HepG2 (cell line): ENCODE measurements around the gene TUBA4B. TPM values are rescaled to one million over a fixed set of nuclear protein-coding genes. Genes with fewer than 3 reads are reported as not detected.

Experiments used
- BCL6 ChIP-seq: IDR thresholded peaks from 2 replicates; pipeline ENCODE4 v1.6.1; 2016; ENCODE audit warnings: missing genetic modification reagents, missing compliant biosample characterization
- CHD2 ChIP-seq: IDR thresholded peaks from 2 replicates; pipeline ENCODE4 v1.6.1; 2011; ENCODE audit warnings: low read depth, low read length, improper control_type of control experiment
- HOXA9 ChIP-seq: sonication (generic); formaldehyde crosslinking; IDR thresholded peaks from 2 replicates; pipeline ENCODE4 v1.8.1; 2022; ENCODE audit warnings: missing genetic modification reagents, mild to moderate bottlenecking, moderate library complexity, borderline replicate concordance
- NAIF1 ChIP-seq: sonication (generic); formaldehyde crosslinking; IDR thresholded peaks from 2 replicates; pipeline ENCODE4 v1.5.0; 2020; ENCODE audit warnings: mild to moderate bottlenecking, missing genetic modification reagents, borderline replicate concordance
- NCOA1 ChIP-seq: sonication (generic); formaldehyde crosslinking; IDR thresholded peaks from 2 replicates; pipeline ENCODE4 v1.9.0; 2021; ENCODE audit warnings: missing genetic modification reagents
- NCOA5 ChIP-seq: sonication (generic); formaldehyde crosslinking; IDR thresholded peaks from 2 replicates; pipeline ENCODE4 v1.4.0; 2020; ENCODE audit warnings: missing genetic modification reagents
- PHB2 ChIP-seq: fragments of 450-650 bp; IDR thresholded peaks from 2 replicates; pipeline ENCODE4 v1.6.1; 2018; ENCODE audit not compliant: partially characterized antibody
- POLR2AphosphoS5 ChIP-seq: IDR thresholded peaks from 2 replicates; pipeline ENCODE4 v1.6.1; 2012; ENCODE audit warnings: low read depth, low read length
- SETDB1 ChIP-seq: sonication (generic); formaldehyde crosslinking; IDR thresholded peaks from 2 replicates; pipeline ENCODE4 v1.5.1; 2020; ENCODE audit warnings: missing genetic modification reagents, mild to moderate bottlenecking, borderline replicate concordance
- YEATS4 ChIP-seq: sonication (generic); formaldehyde crosslinking; IDR thresholded peaks from 2 replicates; pipeline ENCODE4 v1.4.0; 2020; ENCODE audit warnings: missing genetic modification reagents, borderline replicate concordance
- ZC3H13 ChIP-seq: sonication (generic); formaldehyde crosslinking; IDR thresholded peaks from 2 replicates; pipeline ENCODE4 v1.8.1; 2023; ENCODE audit warnings: mild to moderate bottlenecking, missing genetic modification reagents, moderate library complexity
- ZNF546 ChIP-seq: sonication (generic); formaldehyde crosslinking; conservative IDR thresholded peaks from 2 replicates; pipeline ENCODE4 v1.8.1; 2023; ENCODE audit warnings: mild to moderate bottlenecking, missing genetic modification reagents
- ZNF558 ChIP-seq: sonication (generic); formaldehyde crosslinking; IDR thresholded peaks from 2 replicates; pipeline ENCODE4 v1.9.0; 2022; ENCODE audit warnings: mild to moderate bottlenecking, missing genetic modification reagents, borderline replicate concordance
- ZNF577 ChIP-seq: sonication (generic); formaldehyde crosslinking; IDR thresholded peaks from 2 replicates; pipeline ENCODE4 v1.4.0; 2020; ENCODE audit warnings: mild to moderate bottlenecking, low read depth, missing genetic modification reagents, borderline replicate concordance
- polyA plus RNA-seq, 8 experiments: library from polyadenylated mRNA; depleted of rRNA in 3 of 8; stranded (reverse) in 7 of 8; unstranded in 1 of 8; fragments of >200 nt; fragmentation: Illumina TruSeq in 4 of 8; extraction: Trizol in 4 of 8; gene quantifications; 2 replicates each; pipeline versions ENCODE4 v1.2.1 to v1.2.3, GENCODE V29; 2011 to 2016; ENCODE audit warnings: low read depth in 4 of 8, missing spikeins in 1 of 8, mixed read lengths in 1 of 8; ENCODE audit not compliant: insufficient read depth in 1 of 8
- total RNA-seq, 5 experiments: library from RNA; depleted of rRNA; stranded (reverse); fragments of >200 nt; fragmentation: Illumina TruSeq; extraction: Trizol; gene quantifications; 2 replicates each; pipeline ENCODE4 v1.2.3, GENCODE V29; 2016; ENCODE audit warnings: low read depth in 1 of 5
- TF ChIP-seq, protein P1 (sequence below), 2 experiments: IDR thresholded peaks; 2 replicates each; pipeline ENCODE4 v1.6.1; 2011 to 2012; ENCODE audit warnings: low read length in 2 of 2, borderline replicate concordance in 1 of 2, low read depth in 1 of 2, mild to moderate bottlenecking in 1 of 2, moderate library complexity in 1 of 2
- TF ChIP-seq, protein P2 (sequence below): sonication (generic); formaldehyde crosslinking; IDR thresholded peaks from 2 replicates; pipeline ENCODE4 v1.9.0; 2022; ENCODE audit warnings: low read depth, missing genetic modification reagents
- TF ChIP-seq, protein P3 (sequence below): sonication (generic); formaldehyde crosslinking; conservative IDR thresholded peaks from 2 replicates; pipeline ENCODE4 v1.8.0; 2022; ENCODE audit warnings: low read depth, missing genetic modification reagents
- TF ChIP-seq, protein P4 (sequence below): sonication (generic); formaldehyde crosslinking; IDR thresholded peaks from 2 replicates; pipeline ENCODE4 v1.8.0; 2022; ENCODE audit warnings: mild to moderate bottlenecking, missing genetic modification reagents; ENCODE audit not compliant: insufficient replicate concordance

The TUBA4B gene
- total and polyA plus RNA-seq, 2 of the 13 experiments (the other 11 are each of a cell fraction or from before 2014, with no cell fraction given) = 0.18 to 0.22 TPM

DNA sequence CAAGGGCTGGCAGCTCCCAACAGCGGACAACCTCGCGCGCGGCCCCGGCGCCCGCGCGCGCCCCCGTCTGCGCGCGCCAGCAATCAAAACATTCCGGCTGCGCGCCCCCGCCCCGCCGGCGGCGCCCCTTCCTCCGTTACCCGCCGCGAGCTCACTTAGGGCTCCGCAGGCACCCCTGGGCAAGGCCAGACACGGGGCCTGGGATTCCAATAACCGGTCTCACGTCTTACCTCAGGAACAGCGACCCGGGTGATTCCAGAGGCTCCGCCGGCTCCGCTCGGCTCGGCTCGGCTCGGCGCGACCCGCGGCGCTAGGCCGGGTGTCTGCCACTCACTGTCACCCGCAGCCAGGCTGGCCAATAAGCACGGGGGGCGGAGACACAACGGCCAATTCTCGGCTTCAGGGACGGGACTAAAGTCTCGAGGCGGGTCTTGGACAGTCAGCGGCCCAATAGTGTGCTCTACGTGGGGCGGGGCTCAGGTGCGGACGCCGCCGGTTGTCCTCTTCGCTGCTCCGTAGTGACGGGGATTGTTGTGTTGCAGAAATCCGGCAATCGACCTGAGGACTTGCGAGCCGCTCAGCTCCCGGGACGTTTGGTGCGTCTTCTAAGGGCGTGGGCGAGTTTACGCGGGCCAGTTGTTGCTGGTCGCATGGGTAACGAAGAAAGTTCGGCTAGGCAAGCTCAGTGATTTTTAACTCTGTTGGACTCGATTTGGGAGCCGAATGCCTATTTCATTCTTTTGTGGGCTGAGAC lies 23.6 kb upstream of the TUBA4B start, which contains the start of the genes ANKZF1 and ATG9A (continued):
- TF ChIP-seq, protein P1, sequence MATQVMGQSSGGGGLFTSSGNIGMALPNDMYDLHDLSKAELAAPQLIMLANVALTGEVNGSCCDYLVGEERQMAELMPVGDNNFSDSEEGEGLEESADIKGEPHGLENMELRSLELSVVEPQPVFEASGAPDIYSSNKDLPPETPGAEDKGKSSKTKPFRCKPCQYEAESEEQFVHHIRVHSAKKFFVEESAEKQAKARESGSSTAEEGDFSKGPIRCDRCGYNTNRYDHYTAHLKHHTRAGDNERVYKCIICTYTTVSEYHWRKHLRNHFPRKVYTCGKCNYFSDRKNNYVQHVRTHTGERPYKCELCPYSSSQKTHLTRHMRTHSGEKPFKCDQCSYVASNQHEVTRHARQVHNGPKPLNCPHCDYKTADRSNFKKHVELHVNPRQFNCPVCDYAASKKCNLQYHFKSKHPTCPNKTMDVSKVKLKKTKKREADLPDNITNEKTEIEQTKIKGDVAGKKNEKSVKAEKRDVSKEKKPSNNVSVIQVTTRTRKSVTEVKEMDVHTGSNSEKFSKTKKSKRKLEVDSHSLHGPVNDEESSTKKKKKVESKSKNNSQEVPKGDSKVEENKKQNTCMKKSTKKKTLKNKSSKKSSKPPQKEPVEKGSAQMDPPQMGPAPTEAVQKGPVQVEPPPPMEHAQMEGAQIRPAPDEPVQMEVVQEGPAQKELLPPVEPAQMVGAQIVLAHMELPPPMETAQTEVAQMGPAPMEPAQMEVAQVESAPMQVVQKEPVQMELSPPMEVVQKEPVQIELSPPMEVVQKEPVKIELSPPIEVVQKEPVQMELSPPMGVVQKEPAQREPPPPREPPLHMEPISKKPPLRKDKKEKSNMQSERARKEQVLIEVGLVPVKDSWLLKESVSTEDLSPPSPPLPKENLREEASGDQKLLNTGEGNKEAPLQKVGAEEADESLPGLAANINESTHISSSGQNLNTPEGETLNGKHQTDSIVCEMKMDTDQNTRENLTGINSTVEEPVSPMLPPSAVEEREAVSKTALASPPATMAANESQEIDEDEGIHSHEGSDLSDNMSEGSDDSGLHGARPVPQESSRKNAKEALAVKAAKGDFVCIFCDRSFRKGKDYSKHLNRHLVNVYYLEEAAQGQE (IDR thresholded peaks at IDR 0.05; ENCODE audit: borderline replicate concordance in 1 of 2, low read depth in 1 of 2, low read length in 2 of 2) = peak in 1 of 2 experiments; percentile 80; a peak in 1 of 4 replicates
- TF ChIP-seq ZNF558 = peak; percentile 92; the same call in 1 of the 2 replicates
- no peak for TF ChIP-seq ZNF577 (CRISPR knock-in tag)
- 0 out of 2 replicates have a peak, but pooled peaks have one; percentile 12 for TF ChIP-seq BCL6 (CRISPR knock-in tag)
- TF ChIP-seq ZC3H13 = no peak
- TF ChIP-seq YEATS4 (CRISPR knock-in tag) = peak; percentile 92
- no peak for TF ChIP-seq NCOA1
- peak; percentile 64; the same call in 1 of the 2 replicates for TF ChIP-seq CHD2
- peak; percentile 97 for TF ChIP-seq POLR2AphosphoS5
- no peak for TF ChIP-seq PHB2
- TF ChIP-seq, protein P2, sequence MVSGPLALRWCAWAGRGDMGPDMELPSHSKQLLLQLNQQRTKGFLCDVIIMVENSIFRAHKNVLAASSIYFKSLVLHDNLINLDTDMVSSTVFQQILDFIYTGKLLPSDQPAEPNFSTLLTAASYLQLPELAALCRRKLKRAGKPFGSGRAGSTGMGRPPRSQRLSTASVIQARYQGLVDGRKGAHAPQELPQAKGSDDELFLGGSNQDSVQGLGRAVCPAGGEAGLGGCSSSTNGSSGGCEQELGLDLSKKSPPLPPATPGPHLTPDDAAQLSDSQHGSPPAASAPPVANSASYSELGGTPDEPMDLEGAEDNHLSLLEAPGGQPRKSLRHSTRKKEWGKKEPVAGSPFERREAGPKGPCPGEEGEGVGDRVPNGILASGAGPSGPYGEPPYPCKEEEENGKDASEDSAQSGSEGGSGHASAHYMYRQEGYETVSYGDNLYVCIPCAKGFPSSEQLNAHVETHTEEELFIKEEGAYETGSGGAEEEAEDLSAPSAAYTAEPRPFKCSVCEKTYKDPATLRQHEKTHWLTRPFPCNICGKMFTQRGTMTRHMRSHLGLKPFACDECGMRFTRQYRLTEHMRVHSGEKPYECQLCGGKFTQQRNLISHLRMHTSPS = no peak
- TF ChIP-seq HOXA9 (CRISPR knock-in tag) = no peak
- no peak for TF ChIP-seq NCOA5 (CRISPR knock-in tag)
- no peak for TF ChIP-seq SETDB1 (CRISPR knock-in tag)
- TF ChIP-seq NAIF1 (CRISPR knock-in tag) = no peak; the same call in 1 of the 2 replicates
- peak; percentile 86 for TF ChIP-seq ZNF546
- TF ChIP-seq, protein P3, sequence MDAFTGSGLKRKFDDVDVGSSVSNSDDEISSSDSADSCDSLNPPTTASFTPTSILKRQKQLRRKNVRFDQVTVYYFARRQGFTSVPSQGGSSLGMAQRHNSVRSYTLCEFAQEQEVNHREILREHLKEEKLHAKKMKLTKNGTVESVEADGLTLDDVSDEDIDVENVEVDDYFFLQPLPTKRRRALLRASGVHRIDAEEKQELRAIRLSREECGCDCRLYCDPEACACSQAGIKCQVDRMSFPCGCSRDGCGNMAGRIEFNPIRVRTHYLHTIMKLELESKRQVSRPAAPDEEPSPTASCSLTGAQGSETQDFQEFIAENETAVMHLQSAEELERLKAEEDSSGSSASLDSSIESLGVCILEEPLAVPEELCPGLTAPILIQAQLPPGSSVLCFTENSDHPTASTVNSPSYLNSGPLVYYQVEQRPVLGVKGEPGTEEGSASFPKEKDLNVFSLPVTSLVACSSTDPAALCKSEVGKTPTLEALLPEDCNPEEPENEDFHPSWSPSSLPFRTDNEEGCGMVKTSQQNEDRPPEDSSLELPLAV = no peak
- TF ChIP-seq, protein P4, sequence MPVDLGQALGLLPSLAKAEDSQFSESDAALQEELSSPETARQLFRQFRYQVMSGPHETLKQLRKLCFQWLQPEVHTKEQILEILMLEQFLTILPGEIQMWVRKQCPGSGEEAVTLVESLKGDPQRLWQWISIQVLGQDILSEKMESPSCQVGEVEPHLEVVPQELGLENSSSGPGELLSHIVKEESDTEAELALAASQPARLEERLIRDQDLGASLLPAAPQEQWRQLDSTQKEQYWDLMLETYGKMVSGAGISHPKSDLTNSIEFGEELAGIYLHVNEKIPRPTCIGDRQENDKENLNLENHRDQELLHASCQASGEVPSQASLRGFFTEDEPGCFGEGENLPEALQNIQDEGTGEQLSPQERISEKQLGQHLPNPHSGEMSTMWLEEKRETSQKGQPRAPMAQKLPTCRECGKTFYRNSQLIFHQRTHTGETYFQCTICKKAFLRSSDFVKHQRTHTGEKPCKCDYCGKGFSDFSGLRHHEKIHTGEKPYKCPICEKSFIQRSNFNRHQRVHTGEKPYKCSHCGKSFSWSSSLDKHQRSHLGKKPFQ (CRISPR knock-in tag) = peak; percentile 34
